ENCODE measurements around the gene UNKL. TPM values are rescaled to one million over a fixed set of nuclear protein-coding genes. Genes with fewer than 3 reads are reported as not detected.

UNKL gene, protein sequence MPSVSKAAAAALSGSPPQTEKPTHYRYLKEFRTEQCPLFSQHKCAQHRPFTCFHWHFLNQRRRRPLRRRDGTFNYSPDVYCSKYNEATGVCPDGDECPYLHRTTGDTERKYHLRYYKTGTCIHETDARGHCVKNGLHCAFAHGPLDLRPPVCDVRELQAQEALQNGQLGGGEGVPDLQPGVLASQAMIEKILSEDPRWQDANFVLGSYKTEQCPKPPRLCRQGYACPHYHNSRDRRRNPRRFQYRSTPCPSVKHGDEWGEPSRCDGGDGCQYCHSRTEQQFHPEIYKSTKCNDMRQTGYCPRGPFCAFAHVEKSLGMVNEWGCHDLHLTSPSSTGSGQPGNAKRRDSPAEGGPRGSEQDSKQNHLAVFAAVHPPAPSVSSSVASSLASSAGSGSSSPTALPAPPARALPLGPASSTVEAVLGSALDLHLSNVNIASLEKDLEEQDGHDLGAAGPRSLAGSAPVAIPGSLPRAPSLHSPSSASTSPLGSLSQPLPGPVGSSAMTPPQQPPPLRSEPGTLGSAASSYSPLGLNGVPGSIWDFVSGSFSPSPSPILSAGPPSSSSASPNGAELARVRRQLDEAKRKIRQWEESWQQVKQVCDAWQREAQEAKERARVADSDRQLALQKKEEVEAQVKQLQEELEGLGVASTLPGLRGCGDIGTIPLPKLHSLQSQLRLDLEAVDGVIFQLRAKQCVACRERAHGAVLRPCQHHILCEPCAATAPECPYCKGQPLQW
- 4.9 and 5.2 TPM in 2 replicates for total RNA-seq

DNA sequence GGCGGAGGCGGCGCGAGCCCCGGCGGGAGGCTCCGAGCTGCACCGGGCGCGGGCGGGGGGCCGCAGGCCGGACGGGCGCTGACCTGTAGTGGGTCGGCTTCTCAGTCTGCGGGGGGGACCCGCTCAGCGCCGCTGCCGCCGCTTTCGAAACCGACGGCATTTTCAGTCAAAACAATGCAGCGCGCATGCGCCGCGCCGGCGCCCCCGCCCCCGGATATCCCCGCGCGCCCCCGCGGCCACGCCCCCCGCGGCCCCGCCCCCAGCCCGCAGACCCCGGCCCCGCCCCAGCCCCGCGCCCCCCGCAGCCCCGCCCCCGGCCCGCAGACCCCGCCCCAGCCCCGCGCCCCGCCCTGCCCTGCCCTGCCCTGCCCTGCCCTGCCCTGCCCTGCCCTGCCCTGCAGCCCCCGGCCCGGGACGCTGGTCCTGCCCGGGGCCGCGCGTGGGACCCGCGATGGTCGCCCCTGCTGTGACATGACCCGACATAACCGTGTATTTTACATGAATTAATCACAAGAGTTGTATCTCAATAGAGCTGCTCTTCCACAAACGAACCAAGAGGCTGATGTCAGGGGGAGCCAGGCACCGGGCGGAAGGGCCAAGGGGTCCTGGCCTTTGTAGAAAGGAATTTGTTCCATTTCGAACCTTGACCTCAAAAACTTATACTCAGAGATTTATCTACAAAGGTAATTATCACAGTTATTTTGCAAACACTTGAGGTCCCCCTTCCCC, at the start of gene UNKL:
UNKL (minus strand) TSS at position 173 of the 729 bp plus-strand sequence; CDS start at position 160, 13 bp downstream.

DNA sequence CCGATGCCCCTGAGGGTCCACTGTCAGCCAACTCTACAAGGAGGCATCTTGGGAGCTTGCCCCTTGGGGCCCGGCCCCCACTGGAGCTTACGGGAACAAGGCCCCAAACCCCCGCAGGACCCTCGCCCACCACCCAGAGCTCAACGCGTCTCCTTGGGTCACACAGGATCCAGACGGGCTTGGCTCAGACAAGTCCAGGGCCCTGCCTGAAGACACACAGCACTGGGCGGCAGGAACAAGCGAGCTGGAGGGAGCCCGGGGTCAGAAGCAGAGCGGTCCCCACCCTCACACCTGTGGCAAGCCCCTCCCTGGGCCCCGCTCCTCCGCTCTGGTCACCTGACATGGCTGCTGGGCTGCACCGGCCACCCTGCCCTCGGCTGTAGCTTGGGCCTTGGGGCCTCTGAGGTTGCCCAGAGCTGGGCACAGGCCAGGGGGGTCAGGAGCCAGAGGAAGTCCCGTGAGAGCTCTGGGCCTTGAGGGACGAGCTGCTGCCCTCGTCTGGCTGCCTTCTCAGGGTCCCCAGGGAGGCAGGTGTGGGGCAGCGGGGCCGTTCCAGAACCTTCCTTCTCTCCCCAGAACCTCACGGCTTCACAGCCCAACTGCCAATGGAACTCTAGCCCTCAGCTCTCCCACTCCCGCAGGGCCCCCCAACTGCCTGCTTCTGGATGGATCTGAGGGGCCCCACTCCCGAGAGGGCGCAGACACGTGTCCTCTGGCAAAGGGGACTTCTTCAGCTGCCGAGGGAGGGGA, 29.7 kb upstream of the UNKL start, which contains the start of gene CCDC154:
CCDC154 (minus strand) TSS at position 577 of the 750 bp plus-strand sequence; CDS start at position 343, 234 bp downstream.

DNA sequence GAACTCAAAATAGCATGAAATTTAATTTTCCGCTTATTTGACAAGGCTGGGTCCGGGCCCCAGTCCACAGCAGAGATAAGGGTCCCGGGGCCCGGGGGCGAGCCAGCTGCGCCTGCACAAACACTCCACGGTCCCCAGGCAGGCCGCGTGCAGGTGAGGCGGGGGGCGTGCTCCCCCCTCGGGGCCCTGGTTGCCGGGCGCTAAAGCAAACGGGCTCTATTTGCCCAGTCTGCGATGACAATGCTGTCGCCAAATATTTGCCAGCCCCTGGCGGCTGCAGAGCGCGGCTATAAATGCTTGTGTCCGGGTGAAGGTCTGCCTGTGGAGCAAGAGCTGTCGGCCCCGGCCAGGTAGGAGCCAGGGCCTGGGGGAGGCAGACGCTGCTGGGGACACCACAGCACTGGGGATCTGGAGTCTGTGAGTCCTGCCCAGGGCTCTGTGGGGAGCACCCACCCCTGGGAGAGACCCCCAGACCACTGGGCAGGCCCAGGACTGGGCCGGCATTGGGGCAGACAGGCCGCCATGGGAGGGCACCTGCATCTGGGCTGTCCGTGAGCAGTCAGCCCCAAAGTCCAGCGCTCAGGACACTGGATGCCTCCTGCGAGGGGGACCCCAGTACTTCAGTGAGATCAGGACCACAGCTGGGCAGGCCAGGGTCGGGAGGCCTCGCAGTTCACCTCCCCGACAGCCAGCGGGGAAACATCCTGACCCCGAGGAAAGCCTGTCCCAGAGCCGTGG, 16.4 kb upstream of the UNKL start, which contains the start of gene PERCC1:
PERCC1 (plus strand) TSS at position 320 of the 738 bp plus-strand sequence. CDS start 1,516 bp downstream, outside the sequence.

DNA sequence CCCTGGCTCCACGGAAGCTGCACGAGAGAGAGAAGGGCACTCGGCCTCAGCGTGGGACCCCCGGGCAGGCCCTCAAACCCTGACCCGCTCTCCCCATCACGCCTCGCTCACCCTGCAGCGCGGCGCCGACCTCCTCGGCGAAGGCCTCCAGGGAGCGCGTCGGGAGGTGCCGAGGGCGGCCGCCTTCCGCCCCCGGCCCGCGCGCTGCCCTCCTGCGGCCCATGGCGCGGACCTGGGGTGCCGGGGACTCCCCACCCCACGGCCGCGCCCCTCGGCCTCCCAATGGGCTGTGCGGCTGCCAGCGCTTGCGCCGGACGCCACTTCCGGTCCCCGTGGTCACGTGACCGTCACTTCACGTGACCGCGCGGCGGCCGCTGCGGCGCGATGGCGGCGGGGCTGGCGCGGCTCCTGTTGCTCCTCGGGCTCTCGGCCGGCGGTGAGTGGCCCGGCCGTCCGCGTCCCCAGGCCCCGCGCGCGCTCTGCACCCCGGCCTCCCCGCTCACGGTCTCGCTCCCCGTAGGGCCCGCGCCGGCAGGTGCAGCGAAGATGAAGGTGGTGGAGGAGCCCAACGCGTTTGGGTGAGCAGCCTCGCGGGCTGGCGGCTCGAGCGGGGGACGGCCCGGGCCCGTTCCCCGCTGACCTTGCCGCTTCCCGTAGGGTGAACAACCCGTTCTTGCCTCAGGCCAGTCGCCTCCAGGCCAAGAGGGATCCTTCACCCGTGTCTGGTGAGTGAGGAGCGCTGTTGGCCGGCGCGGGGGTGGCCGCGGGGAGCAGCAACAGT, 62.7 kb downstream of the UNKL start, which contains the start of the genes GNPTG and TSR3:
GNPTG (plus strand) TSS at position 350 of the 781 bp plus-strand sequence; CDS start at position 385, 35 bp downstream.
TSR3 (minus strand) TSS at position 297 of the 781 bp plus-strand sequence; CDS start at position 223, 74 bp downstream.

DNA sequence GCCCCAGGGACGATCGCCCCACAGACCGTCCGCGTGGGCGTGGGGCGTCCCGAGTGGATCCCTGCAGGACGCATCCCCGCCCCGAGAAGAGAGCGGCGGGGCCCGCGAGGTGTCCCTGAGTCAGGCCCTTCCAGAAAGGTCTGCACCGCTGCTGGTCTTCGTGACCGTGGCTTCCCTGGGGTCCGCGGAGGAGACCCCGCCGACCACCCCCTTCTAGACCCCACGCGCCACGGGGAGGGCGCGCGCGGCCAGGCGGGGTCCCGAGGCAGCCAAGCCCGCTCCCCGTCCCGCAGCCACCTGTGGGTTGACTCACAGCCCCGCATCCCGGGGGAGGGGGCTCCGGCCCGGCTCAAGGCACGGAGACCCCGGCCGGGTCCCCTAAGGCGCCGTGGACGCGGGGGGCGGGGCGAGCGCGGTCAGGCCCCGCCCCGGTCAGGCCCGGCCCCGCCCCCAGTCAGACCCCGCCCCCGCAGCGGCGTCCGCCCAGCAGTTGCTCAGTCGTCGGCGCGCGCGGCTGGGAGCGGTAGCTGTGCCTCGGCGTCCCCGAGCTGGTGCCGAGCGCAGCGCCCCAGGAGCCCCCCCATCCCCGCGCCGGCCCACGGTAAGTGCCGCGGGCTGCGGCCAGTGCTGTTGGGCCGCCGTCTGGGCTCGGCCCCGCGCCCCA, 81.2 kb downstream of the UNKL start, which contains the start of gene BAIAP3:
BAIAP3 (plus strand) TSS at position 497 of the 664 bp plus-strand sequence. CDS start 4,905 bp downstream, outside the sequence.

Other genes with a start within 250 kb of the UNKL start
- gene TPSG1, start 189.4 kb downstream of the UNKL start, total RNA-seq = not detected in 2 replicates
- gene TPSB2, start 184.5 kb downstream of the UNKL start, total RNA-seq = not detected in 2 replicates
- not detected in 2 replicates for gene TPSAB1, start 174.0 kb downstream of the UNKL start, total RNA-seq
- gene TPSD1, start 158.6 kb downstream of the UNKL start, total RNA-seq = not detected in 2 replicates
- 51.2 and 57.8 TPM in 2 replicates for gene UBE2I, start 105.1 kb downstream of the UNKL start, total RNA-seq
- 0.32 and 0.91 TPM in 2 replicates for gene BAIAP3, start 81.1 kb downstream of the UNKL start, total RNA-seq
- 91.3 and 120 TPM in 2 replicates for gene TSR3, start 62.8 kb downstream of the UNKL start, total RNA-seq
- 21.3 and 26.3 TPM in 2 replicates for gene GNPTG, start 62.8 kb downstream of the UNKL start, total RNA-seq
- 23.4 and 24.7 TPM in 2 replicates for gene UQCC4, start 6.0 kb upstream of the UNKL start, total RNA-seq
- gene PERCC1, start 16.4 kb upstream of the UNKL start, total RNA-seq = not detected in 2 replicates
- gene CCDC154, start 29.9 kb upstream of the UNKL start, total RNA-seq = under 0.01 and 0.15 TPM in 2 replicates
- 40.9 and 60.6 TPM in 2 replicates for gene CLCN7, start 60.3 kb upstream of the UNKL start, total RNA-seq
- not detected in 2 replicates for gene PTX4, start 74.2 kb upstream of the UNKL start, total RNA-seq
- 14.0 and 15.9 TPM in 2 replicates for gene TELO2, start 78.7 kb upstream of the UNKL start, total RNA-seq
- gene TMEM204, start 119.0 kb upstream of the UNKL start, total RNA-seq = 15.0 and 36.7 TPM in 2 replicates
- gene IFT140, start 197.4 kb upstream of the UNKL start, total RNA-seq = 21.4 and 26.3 TPM in 2 replicates
- 5.5 and 6.4 TPM in 2 replicates for gene CRAMP1, start 197.7 kb upstream of the UNKL start, total RNA-seq